HepG2 (cell line): ENCODE data around the gene DDX54. TPM values are rescaled to one million over a fixed set of nuclear protein-coding genes. Genes with fewer than 3 reads are reported as not detected.

ENCODE experiments used
- EZH2 ChIP-seq: conservative IDR thresholded peaks from 2 replicates; pipeline ENCODE4 v1.6.1; 2012; ENCODE audit warnings: mild to moderate bottlenecking, low read depth, low read length, moderate library complexity
- KDM5B ChIP-seq: sonication (generic); formaldehyde crosslinking; IDR thresholded peaks from 2 replicates; pipeline ENCODE4 v1.4.0; 2020; ENCODE audit warnings: missing genetic modification reagents, mild to moderate bottlenecking, borderline replicate concordance
- MED13 ChIP-seq: sonication (generic); formaldehyde crosslinking; IDR thresholded peaks from 2 replicates; pipeline ENCODE4 v1.5.0; 2020; ENCODE audit warnings: missing genetic modification reagents
- MIER3 ChIP-seq: IDR thresholded peaks from 2 replicates; pipeline ENCODE4 v1.6.1; 2016; ENCODE audit warnings: missing compliant biosample characterization, borderline replicate concordance
- MTA1 ChIP-seq: sonication (generic); formaldehyde crosslinking; IDR thresholded peaks from 2 replicates; pipeline ENCODE4 v1.4.0; 2020; ENCODE audit warnings: missing genetic modification reagents, mild to moderate bottlenecking, borderline replicate concordance
- NCOA2 ChIP-seq: sonication (generic); formaldehyde crosslinking; IDR thresholded peaks from 2 replicates; pipeline ENCODE4 v1.8.0; 2022; ENCODE audit warnings: inconsistent platforms
- NR2F1 ChIP-seq, 2 experiments: fragments of 450-650 bp in 1 of 2; formaldehyde crosslinking in 1 of 2; IDR thresholded peaks; 2 replicates each; pipeline versions ENCODE4 v1.5.0 to v1.6.1; 2016 to 2020; ENCODE audit warnings: mild to moderate bottlenecking in 1 of 2, missing compliant biosample characterization in 1 of 2, missing genetic modification reagents in 1 of 2, moderate library complexity in 1 of 2
- NR2F2 ChIP-seq: IDR thresholded peaks from 2 replicates; pipeline ENCODE4 v1.6.1; 2012; ENCODE audit warnings: low read depth, inconsistent platforms, borderline replicate concordance
- NR3C1 ChIP-seq: sonication (generic); formaldehyde crosslinking; IDR thresholded peaks from 2 replicates; pipeline ENCODE4 v1.4.0; 2020; ENCODE audit warnings: missing genetic modification reagents
- RXRA ChIP-seq: sonication (generic); formaldehyde crosslinking; IDR thresholded peaks from 2 replicates; pipeline ENCODE4 v1.5.1; 2020; ENCODE audit warnings: missing genetic modification reagents
- SAFB2 ChIP-seq: sonication (generic); formaldehyde crosslinking; IDR thresholded peaks from 2 replicates; pipeline ENCODE4 v1.5.1; 2020; ENCODE audit warnings: missing genetic modification reagents, low read depth, mild to moderate bottlenecking, borderline replicate concordance
- SRSF1 ChIP-seq: fragments of 200-400 bp; formaldehyde crosslinking; optimal IDR thresholded peaks from 2 replicates; pipeline ENCODE3; 2017; ENCODE audit warnings: mild to moderate bottlenecking, low read depth, low read length, moderate library complexity
- ZFX ChIP-seq: sonication (generic); formaldehyde crosslinking; IDR thresholded peaks from 2 replicates; pipeline ENCODE4 v1.4.0; 2020; ENCODE audit warnings: mild to moderate bottlenecking, low read depth, missing genetic modification reagents, moderate library complexity
- ZNF101 ChIP-seq: sonication (generic); formaldehyde crosslinking; IDR thresholded peaks from 2 replicates; pipeline ENCODE4 v1.4.0; 2020; ENCODE audit warnings: mild to moderate bottlenecking, low read depth, missing genetic modification reagents, borderline replicate concordance
- ZNF558 ChIP-seq: sonication (generic); formaldehyde crosslinking; IDR thresholded peaks from 2 replicates; pipeline ENCODE4 v1.9.0; 2022; ENCODE audit warnings: mild to moderate bottlenecking, missing genetic modification reagents, borderline replicate concordance
- ZNF768 ChIP-seq: sonication (generic); formaldehyde crosslinking; IDR thresholded peaks from 2 replicates; pipeline ENCODE4 v1.4.0; 2020; ENCODE audit warnings: missing genetic modification reagents
- polyA plus RNA-seq, 8 experiments: library from polyadenylated mRNA; depleted of rRNA in 3 of 8; stranded (reverse) in 7 of 8; unstranded in 1 of 8; fragments of >200 nt; fragmentation: Illumina TruSeq in 4 of 8; extraction: Trizol in 4 of 8; gene quantifications; 2 replicates each; pipeline versions ENCODE4 v1.2.1 to v1.2.3, GENCODE V29; 2011 to 2016; ENCODE audit warnings: low read depth in 4 of 8, missing spikeins in 1 of 8, mixed read lengths in 1 of 8; ENCODE audit not compliant: insufficient read depth in 1 of 8
- total RNA-seq, 5 experiments: library from RNA; depleted of rRNA; stranded (reverse); fragments of >200 nt; fragmentation: Illumina TruSeq; extraction: Trizol; gene quantifications; 2 replicates each; pipeline ENCODE4 v1.2.3, GENCODE V29; 2016; ENCODE audit warnings: low read depth in 1 of 5
- TF ChIP-seq, protein P1 (sequence below): sonication (generic); formaldehyde crosslinking; IDR thresholded peaks from 2 replicates; pipeline ENCODE4 v1.4.0; 2020; ENCODE audit warnings: mild to moderate bottlenecking, low read depth, missing genetic modification reagents
- TF ChIP-seq, protein P2 (sequence below): sonication (generic); formaldehyde crosslinking; conservative IDR thresholded peaks from 2 replicates; pipeline ENCODE4 v1.4.0; 2020; ENCODE audit warnings: missing genetic modification reagents
- TF ChIP-seq, protein P3 (sequence below): IDR thresholded peaks from 2 replicates; pipeline ENCODE4 v1.6.1; 2018; ENCODE audit warnings: missing genetic modification reagents
- TF ChIP-seq, protein P4 (sequence below): sonication (generic); formaldehyde crosslinking; IDR thresholded peaks from 2 replicates; pipeline ENCODE4 v1.8.1; 2023; ENCODE audit warnings: missing genetic modification reagents, mild to moderate bottlenecking, borderline replicate concordance
- TF ChIP-seq, protein P5 (sequence below): sonication (generic); formaldehyde crosslinking; IDR thresholded peaks from 2 replicates; pipeline ENCODE4 v1.5.0; 2020; ENCODE audit warnings: missing genetic modification reagents

Gene DDX54
- total and polyA plus RNA-seq, 2 of the 13 experiments (the other 11 are each of a cell fraction or from before 2014, with no cell fraction given): 59.7 to 61.1 TPM

DNA sequence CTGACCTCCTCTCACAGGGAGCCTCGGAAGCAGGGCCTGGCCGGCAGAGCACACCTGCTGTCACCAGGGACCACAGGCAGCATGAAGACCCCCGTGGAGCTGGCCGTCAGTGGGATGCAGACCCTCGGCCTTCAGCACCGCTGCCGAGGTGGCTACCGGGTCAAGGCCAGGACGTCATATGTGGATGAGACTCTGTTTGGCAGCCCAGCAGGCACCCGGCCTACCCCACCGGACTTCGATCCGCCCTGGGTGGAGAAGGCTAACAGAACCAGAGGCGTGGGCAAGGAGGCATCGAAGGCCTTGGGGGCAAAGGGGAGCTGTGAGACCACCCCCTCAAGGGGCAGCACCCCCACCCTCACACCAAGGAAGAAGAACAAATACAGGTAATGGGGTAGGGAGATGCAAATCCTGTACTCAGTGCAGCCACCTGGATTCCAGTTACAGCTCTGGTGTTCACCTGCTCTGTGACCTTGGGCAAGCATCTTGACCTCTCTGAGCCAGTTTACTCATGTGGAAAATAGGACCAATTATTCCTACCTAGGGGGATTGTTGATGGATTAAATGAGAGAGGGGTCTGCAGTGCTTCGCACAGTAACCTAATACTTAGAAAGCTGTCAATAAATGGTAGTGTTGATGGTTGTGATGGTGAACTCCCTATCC, 1.5 kb upstream of the DDX54 start (continued):
- TF ChIP-seq, protein P1, sequence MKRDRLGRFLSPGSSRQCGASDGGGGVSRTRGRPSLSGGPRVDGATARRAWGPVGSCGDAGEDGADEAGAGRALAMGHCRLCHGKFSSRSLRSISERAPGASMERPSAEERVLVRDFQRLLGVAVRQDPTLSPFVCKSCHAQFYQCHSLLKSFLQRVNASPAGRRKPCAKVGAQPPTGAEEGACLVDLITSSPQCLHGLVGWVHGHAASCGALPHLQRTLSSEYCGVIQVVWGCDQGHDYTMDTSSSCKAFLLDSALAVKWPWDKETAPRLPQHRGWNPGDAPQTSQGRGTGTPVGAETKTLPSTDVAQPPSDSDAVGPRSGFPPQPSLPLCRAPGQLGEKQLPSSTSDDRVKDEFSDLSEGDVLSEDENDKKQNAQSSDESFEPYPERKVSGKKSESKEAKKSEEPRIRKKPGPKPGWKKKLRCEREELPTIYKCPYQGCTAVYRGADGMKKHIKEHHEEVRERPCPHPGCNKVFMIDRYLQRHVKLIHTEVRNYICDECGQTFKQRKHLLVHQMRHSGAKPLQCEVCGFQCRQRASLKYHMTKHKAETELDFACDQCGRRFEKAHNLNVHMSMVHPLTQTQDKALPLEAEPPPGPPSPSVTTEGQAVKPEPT (CRISPR knock-in tag): 0 out of 2 replicates have a peak, but pooled peaks have one; percentile 15
- no peak for TF ChIP-seq ZNF101 (CRISPR knock-in tag)
- no peak for TF ChIP-seq SAFB2 (CRISPR knock-in tag)
- 0 out of 2 replicates have a peak, but pooled peaks have one; percentile 27 for TF ChIP-seq NR2F2
- TF ChIP-seq, protein P2, sequence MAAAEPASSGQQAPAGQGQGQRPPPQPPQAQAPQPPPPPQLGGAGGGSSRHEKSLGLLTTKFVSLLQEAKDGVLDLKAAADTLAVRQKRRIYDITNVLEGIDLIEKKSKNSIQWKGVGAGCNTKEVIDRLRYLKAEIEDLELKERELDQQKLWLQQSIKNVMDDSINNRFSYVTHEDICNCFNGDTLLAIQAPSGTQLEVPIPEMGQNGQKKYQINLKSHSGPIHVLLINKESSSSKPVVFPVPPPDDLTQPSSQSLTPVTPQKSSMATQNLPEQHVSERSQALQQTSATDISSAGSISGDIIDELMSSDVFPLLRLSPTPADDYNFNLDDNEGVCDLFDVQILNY (CRISPR knock-in tag): no peak
- peak; percentile 76 for TF ChIP-seq RXRA (CRISPR knock-in tag)
- peak; percentile 47 for TF ChIP-seq ZFX
- TF ChIP-seq MIER3 (CRISPR knock-in tag): no peak
- TF ChIP-seq, protein P3, sequence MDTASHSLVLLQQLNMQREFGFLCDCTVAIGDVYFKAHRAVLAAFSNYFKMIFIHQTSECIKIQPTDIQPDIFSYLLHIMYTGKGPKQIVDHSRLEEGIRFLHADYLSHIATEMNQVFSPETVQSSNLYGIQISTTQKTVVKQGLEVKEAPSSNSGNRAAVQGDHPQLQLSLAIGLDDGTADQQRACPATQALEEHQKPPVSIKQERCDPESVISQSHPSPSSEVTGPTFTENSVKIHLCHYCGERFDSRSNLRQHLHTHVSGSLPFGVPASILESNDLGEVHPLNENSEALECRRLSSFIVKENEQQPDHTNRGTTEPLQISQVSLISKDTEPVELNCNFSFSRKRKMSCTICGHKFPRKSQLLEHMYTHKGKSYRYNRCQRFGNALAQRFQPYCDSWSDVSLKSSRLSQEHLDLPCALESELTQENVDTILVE (CRISPR knock-in tag): no peak
- TF ChIP-seq ZNF768 (CRISPR knock-in tag): peak; percentile 95
- no peak for TF ChIP-seq ZNF558 (CRISPR knock-in tag)
- 0 out of 2 replicates have a peak, but pooled peaks have one; percentile 55 for TF ChIP-seq MTA1
- TF ChIP-seq NCOA2 (CRISPR knock-in tag): 0 out of 2 replicates have a peak, but pooled peaks have one; percentile 9
- TF ChIP-seq EZH2: no peak
- no peak for TF ChIP-seq SRSF1
- TF ChIP-seq KDM5B: peak; percentile 23; the same call in 1 of the 2 replicates
- TF ChIP-seq, protein P4, sequence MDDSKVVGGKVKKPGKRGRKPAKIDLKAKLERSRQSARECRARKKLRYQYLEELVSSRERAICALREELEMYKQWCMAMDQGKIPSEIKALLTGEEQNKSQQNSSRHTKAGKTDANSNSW (CRISPR knock-in tag): no peak
- TF ChIP-seq NR3C1 (CRISPR knock-in tag): no peak
- 0 out of 4 replicates have a peak, but pooled peaks have one; percentile 20 to 21 for TF ChIP-seq NR2F1 (CRISPR knock-in tag; IDR thresholded peaks at IDR 0.05)
- TF ChIP-seq, protein P5, sequence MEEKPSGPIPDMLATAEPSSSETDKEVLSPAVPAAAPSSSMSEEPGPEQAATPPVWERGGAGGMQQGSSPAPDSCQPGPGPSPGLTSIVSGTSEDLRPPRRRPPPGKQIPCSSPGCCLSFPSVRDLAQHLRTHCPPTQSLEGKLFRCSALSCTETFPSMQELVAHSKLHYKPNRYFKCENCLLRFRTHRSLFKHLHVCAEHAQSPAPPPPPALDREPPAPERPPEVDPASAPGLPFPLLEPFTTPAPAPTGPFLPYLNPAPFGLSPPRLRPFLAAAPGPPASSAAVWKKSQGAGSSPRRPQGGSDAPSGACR (CRISPR knock-in tag): no peak
- TF ChIP-seq MED13 (CRISPR knock-in tag): no peak
